ENCODE results near the gene TPRA1. TPM values are rescaled to one million over a fixed set of nuclear protein-coding genes. Genes with fewer than 3 reads are reported as not detected.

The TPRA1 gene
- total and polyA plus RNA-seq, 10 donors: 16.1 to 42.3 (median 29.6) TPM

DNA sequence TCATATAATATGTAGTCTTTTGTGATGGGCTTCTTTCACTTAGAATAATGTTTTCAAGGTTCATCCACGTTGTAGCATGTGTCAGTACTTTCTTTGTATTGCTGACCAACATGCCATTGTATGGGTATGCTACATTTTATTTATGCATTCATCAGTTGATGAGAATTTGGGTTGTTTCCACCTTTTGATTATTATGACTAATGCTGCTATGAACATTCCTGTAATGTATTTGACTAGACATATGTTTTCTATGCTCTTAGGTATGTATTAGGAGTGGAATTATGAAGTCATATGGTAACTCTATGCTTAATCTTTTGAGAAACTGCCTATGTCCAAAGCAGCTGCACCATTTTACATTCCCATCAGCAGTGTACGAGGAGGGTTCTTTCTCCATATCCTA is 35.3 kb upstream of the TPRA1 start:
- intact Hi-C loops (cut with DNase I; ENCODE audit: low total_unique reads): no loop called here
- DNase-seq: no peak
- Histone ChIP-seq H3K4me1 (peaks cover 5 to 28% (median 15%) of the 10 kb centered on the region in 6 donors), H3K4me3 (no peak overlapping the region), H3K9me3 (no peaks in the 10 kb centered on the region), H3K36me3 (peaks cover 3 to 21% (median 14%) of the 10 kb centered on the region in 6 donors), H3K27me3 (replicated peaks in 1 of 7) (peaks cover 0 to 32% (median 7%) of the 10 kb centered on the region in 7 donors), H3K27ac (no peak overlapping the region)
- TF ChIP-seq, protein P1, sequence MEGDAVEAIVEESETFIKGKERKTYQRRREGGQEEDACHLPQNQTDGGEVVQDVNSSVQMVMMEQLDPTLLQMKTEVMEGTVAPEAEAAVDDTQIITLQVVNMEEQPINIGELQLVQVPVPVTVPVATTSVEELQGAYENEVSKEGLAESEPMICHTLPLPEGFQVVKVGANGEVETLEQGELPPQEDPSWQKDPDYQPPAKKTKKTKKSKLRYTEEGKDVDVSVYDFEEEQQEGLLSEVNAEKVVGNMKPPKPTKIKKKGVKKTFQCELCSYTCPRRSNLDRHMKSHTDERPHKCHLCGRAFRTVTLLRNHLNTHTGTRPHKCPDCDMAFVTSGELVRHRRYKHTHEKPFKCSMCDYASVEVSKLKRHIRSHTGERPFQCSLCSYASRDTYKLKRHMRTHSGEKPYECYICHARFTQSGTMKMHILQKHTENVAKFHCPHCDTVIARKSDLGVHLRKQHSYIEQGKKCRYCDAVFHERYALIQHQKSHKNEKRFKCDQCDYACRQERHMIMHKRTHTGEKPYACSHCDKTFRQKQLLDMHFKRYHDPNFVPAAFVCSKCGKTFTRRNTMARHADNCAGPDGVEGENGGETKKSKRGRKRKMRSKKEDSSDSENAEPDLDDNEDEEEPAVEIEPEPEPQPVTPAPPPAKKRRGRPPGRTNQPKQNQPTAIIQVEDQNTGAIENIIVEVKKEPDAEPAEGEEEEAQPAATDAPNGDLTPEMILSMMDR (IDR thresholded peaks at IDR 0.05 in 8 of 11, conservative IDR thresholded peaks at IDR 0.05 in 3 of 11): no peak
- no peak for TF ChIP-seq POLR2A (IDR thresholded peaks at IDR 0.05)
- TF ChIP-seq POLR2AphosphoS5 (IDR thresholded peaks at IDR 0.05): no peak
- 56 to 64% (median 60%) methylated on average over 2 of the region's 2 CpGs for WGBS, 5 donors

DNA sequence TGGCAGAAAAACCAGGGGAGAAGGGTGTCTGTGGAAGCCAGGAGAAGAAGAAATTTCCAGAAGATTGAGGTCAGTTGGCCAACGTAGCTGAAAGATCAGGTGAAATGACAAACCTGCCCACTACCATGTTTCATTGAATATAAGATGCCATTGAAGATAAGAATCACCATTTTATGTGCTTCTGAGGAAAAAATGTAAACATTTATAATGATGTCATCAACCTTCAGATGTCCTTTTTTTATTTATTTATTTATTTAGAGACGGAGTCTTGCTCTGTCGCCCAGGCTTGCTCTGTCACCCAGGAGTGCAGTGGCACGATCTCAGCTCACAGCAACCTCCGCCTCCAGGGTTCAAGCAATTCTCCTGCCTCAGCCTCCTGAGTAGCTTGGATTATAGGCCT is 33.5 kb upstream of the TPRA1 start:
- 84 to 93% (median 88%) methylated on average over 5 of the region's 5 CpGs for WGBS, 5 donors
- Histone ChIP-seq H3K4me3 (no peak overlapping the region), H3K27me3 (replicated peaks in 1 of 7) (peaks cover 0 to 14% (median 0%) of the 10 kb centered on the region in 7 donors), H3K36me3 (peaks cover 4 to 39% (median 28%) of the 10 kb centered on the region in 6 donors), H3K27ac (no peak overlapping the region), H3K4me1 (peaks cover 0 to 13% (median 0%) of the 10 kb centered on the region in 6 donors), H3K9me3 (no peaks in the 10 kb centered on the region)
- no peak for DNase-seq
- no peak for TF ChIP-seq POLR2AphosphoS5 (IDR thresholded peaks at IDR 0.05)
- TF ChIP-seq, protein P1 (IDR thresholded peaks at IDR 0.05 in 8 of 11, conservative IDR thresholded peaks at IDR 0.05 in 3 of 11): no peak
- no peak for TF ChIP-seq POLR2A (IDR thresholded peaks at IDR 0.05)
- intact Hi-C loops (cut with DNase I; ENCODE audit: low total_unique reads): no loop called here

DNA sequence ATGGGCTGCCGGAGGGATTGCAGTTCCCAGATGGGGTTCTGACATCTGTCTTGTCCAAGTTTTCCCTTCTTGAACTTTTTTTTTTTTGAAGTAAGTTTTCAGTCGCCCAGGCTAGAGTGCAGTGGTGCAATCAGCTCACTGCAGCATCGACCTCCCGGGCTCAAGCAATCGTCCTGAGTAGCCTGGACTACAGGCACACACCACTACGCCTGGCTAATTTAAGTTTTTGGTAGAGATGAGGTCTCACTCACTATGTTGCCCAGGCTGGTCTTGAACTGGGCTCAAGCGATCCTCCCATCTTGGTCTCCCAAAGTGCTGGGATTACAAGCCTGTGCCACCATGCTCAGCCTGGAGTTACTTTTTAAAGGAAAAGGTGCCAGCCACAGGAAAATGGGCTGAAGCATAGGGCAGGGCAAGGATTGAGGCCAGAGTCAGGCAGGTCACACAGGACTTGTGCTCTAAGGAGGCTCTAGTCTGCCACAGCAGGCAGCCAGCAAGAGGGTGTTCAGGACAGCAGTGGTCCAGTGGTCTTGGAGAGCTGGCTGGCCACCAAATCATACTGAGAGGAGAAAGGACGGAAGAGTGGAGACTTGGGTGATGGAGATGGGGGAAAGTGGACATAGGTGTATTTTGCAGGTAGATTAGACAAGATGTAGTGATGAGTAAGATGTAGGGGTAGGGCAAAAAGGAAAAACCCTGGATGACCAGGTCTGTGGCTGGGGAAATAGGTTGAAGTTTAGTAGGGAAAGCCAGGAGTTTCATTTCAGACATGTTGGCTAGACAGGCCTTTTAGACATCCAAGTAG is 32.4 kb upstream of the TPRA1 start:
- no peak for TF ChIP-seq POLR2AphosphoS5 (IDR thresholded peaks at IDR 0.05)
- no peak for TF ChIP-seq POLR2A (IDR thresholded peaks at IDR 0.05)
- TF ChIP-seq, protein P1 (IDR thresholded peaks at IDR 0.05 in 8 of 11, conservative IDR thresholded peaks at IDR 0.05 in 3 of 11): no peak
- DNase-seq: no peak
- intact Hi-C loops (cut with DNase I; ENCODE audit: low total_unique reads): no loop called here
- Histone ChIP-seq H3K36me3 (peaks cover 4 to 50% (median 37%) of the 10 kb centered on the region in 6 donors), H3K27ac (no peak overlapping the region), H3K9me3 (no peaks in the 10 kb centered on the region), H3K4me1 (peaks cover 0 to 8% (median 0%) of the 10 kb centered on the region in 6 donors), H3K27me3 (replicated peaks in 1 of 7) (peaks cover 0 to 5% (median 0%) of the 10 kb centered on the region in 7 donors), H3K4me3 (no peak overlapping the region)
- 92 to 97% (median 93%) methylated on average over 8 of the region's 8 CpGs for WGBS, 5 donors

DNA sequence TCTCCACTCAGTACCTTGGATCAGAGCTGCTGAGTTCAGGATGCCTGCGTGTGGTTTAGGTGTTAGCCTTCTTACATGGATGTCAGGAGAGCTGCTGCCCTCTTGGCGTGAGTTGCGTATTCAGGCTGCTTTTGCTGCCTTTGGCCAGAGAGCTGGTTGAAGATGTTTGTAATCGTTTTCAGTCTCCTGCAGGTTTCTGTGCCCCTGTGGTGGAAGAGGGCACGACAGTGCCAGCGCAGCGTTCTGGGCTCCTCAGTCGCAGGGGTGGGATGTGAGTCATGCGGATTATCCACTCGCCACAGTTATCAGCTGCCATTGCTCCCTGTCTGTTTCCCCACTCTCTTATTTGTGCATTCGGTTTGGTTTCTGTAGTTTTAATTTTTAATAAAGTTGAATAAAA is 31.5 kb upstream of the TPRA1 start:
- no peak overlapping the region for H3K27ac ChIP-seq
- 94 to 97% (median 95%) methylated on average over 11 of the region's 11 CpGs for WGBS, 5 donors

More for the DNA sequence above, 31.5 kb upstream of the TPRA1 start:
- H3K4me3 ChIP-seq: no peak overlapping the region
- peaks cover 4 to 59% (median 46%) of the 10 kb centered on the region in 6 donors for H3K36me3 ChIP-seq
- H3K27me3 ChIP-seq (replicated peaks in 1 of 7): no peaks in the 10 kb centered on the region
- TF ChIP-seq, protein P1 (IDR thresholded peaks at IDR 0.05 in 8 of 11, conservative IDR thresholded peaks at IDR 0.05 in 3 of 11): no peak
- DNase-seq: no peak
- H3K4me1 ChIP-seq: peaks cover 0 to 8% (median 0%) of the 10 kb centered on the region in 6 donors
- intact Hi-C loops (cut with DNase I; ENCODE audit: low total_unique reads): no loop called here
- no peaks in the 10 kb centered on the region for H3K9me3 ChIP-seq
